Stimulated activated naive CD4-positive, alpha-beta T cell treated with Interleukin-2 at 50 U/mL for 16 hours (primary cell): Measurements from ENCODE around the gene FTCD.
"Not testable (repeated sequence)": the region's sequence is repeated elsewhere in the genome, so short reads cannot be mapped to it uniquely, and the experiment has no call there.

ENCODE experiments used
- DNase-seq: peaks from one replicate; lab custom pipeline; 2025; lab: John Stamatoyannopoulos, UW

Gene FTCD

DNA sequence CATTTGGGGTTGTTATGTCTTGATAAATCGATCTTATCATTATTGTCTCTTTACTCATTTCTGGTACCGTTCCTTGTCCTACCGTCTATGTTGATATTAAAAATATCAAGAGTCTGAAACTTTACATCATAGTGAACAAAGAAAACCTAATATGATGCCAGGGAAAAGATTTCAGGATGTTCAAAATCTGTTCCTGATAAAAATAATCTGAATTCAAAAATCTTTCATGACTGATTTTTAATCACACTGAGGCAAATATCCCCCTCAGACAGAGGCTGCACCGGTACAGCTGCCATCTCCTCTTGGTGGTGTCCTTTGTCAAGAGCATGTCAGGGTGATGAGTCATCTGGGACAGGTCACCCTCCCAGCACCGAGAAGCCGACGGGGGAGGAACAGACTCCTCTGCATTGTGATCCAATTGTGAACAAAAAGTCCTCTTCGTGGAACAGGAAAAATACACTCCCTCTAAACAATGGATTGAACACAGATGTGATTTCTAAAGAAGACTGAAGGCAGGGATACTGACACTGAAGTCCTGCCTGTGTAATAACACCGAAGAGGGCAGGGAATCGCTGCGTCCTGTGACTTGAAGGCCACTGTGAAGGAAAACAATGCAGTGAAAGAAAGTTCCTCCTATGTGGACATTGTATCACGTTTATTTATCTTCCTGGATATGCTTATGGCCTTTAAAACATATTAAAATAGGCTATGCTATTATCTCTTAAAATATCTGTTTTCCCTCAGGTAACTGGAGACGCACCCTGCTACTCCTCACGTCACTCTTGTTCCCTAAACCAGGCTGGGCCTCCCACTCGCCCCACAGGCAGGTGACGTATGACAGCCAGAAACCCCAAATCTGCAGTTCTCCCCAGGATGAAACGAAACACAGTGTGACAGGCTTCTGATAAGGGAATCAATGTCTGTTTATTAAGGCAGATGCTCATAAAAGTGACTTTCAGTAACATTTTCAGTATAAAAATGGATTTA, 33.1 kb upstream of the FTCD start:
- DNase-seq = no peak

DNA sequence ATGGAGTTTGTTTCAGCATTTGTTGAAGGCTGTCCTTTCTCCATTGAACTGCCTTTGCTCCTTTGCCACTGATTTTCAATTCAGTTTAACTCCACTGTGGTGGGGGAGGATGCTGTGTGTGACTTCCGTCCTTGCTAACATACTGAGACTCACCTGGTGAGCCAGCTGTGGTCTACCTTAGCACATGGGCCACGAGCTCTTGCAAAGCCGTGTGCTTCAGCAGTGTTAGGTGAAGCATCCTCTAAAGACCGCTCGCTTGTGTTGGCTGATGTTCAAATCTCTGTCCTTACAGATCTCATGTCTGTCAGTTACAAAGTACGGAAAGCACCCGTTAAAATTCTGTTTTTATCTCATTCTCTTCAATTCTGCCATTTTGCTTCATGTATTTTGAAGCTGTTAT, 32.4 kb upstream of the FTCD start:
- no peak for DNase-seq

DNA sequence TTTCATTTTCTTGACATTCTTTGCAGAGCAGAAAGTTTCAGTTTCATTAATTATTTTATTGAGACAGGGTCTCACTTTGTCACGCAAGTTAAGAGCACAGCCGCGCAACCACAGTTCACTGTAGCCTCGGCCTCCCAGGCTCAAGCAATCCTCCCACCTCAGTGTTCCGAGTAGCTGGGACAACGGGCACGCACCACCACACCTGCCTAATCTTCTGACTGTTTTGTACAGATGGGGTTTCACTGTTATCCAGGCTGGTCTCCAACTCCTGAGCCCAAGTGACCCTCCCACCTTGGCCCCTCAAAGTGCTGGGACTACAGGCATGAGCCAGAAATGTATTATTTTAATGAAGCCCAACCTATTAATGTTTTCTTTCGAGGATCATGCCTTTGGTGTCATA, 31.9 kb upstream of the FTCD start:
- no peak for DNase-seq

DNA sequence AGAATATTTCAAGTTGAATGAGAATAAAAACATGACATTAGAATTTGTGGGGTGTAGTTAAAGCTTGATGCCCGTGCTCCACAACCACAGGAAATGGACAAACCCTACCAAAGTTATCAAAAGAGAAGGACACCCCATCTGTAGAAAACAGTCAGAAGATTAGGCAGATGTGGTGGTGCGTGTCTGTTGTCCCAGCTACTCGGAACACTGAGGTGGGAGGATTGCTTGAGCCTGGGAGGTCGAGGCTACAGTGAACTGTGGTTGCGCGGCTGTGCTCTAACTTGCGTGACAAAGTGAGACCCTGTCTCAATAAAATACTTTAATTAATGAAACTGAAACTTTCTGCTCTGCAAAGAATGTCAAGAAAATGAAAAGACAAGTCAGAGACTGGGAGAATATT, 30.3 kb upstream of the FTCD start:
- no peak for DNase-seq

DNA sequence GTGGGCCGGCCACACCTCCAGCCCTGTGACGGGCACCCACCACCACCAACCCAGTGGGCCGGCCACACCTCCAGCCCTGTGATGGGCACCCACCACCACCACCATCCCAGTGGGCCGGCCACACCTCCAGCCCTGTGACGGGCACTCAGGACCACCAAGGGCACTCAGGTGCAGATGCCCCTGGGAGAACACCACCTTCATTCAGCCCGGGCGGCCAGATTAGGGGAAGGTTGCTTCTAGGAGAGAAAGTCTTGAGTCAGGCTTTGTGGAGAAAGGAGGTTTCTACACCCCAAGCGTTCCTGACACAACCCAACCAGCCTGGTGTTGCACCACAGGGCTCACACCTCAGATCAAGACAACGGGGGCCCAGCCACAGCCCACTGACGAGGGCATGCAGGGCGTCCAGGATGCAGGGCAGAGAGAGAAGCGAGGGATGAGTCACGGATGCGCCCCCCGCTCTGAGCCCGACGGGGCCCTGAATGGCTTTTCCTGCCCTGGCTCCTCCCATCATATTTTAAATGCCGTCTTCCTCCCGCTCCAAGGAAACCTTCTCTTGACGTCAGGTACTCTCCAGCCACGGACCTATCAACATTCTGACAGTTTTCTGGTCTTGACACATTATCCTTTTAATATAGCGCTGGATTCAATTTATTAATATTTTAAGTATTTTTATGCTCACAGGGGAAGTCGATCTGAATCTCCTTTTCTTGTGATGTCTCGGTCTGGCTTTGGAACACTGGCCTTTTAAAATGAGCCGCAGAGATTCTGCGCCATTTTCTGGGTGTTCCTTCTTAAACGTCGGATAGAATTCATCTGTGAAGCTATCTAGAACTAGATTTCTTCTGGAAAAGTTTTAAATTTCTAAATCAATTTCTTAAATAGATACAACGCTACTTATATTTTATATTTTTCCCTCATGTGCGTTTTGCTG, 29.5 kb upstream of the FTCD start:
- DNase-seq = peak; percentile 52

DNA sequence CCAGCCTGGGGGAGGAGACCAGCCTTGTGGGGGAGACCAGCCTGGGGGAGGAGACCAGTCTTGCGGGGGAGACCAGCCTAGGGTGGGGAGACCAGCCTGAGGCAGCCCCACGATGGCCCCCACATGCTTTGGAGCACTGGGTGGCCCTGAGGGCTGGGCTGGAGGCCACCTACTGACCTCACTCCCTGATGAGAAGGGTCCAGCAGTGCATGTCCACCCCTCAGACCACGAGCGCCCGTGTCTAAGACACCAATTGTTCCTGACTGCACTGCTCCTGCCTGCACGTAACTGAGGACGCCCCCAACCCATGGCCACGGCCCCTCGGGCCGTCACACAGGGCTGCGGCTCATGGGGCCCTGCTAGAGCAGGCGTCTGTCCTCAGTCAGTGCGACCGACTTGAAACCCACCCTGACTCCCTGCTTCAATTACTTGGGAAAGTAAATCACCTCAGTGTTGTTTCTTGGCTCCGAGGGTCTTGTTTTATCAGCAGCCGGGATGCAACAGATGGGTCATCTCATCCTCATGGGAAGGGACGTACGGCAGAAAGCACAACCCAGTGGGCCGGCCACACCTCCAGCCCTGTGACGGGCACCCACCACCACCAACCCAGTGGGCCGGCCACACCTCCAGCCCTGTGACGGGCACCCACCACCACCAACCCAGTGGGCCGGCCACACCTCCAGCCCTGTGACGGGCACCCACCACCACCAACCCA, 28.7 kb upstream of the FTCD start, which contains the start of gene SPATC1L:
Gene SPATC1L (minus strand): TSS at position 550 of the 715 bp plus-strand sequence. CDS start 1,643 bp downstream, outside the sequence.
- no peak for DNase-seq

DNA sequence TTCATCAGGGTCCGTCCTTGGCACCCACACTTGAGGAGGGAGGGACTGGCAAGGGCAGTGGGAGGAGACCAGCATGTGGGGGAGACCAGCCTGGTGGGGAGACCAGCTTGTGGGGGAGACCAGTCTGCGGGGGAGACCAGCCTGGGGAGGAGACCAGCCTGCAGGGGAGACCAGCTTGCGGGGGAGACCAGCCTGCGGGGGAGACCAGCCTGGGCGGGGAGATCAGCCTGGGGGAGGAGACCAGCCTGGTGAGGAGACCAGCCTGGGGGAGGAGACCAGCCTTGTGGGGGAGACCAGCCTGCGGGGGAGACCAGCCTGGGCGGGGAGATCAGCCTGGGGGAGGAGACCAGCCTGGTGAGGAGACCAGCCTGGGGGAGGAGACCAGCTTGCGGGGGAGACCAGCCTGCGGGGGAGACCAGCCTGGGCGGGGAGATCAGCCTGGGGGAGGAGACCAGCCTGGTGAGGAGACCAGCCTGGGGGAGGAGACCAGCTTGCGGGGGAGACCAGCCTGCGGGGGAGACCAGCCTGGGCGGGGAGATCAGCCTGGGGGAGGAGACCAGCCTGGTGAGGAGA, 28.0 kb upstream of the FTCD start:
- DNase-seq = not testable (repeated sequence)

DNA sequence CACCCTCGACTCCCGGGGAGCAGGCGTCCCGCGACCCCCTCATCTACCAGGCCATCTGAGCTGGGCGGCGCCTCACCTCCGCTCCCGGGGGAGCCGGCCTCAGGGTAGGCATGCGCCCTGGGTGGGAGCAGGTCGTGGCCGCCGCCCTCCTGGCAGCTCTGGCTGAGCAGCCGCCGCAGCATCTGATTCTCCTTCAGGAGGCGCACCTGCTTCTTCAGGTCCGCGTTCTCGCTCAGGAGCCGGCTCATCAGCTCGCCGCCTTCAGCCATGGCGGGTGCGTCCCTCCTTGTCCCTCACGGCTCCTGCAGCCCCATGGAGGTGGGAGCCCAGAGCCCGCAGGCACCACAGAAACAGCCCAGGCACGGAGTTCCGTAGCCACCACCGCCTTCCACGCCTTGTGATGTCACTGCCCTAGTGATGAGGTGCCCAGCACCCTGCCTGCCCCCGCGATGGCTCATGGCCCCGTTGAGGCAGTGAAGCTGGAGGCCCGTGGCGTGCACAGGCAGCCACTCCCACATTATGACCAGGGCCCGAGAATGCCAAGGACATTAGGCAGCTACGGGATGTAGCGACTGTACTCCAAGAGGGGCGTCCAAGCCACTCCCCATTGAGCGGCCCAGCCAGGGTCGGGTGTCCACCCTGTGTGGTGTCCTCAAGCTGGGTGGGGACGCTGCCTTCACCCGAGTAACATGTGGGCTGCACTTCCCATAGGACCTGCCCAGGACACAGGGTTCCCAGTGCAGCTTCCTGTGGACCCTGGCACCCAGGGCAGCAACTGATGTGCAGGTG, 27.4 kb upstream of the FTCD start:
- no peak for DNase-seq

DNA sequence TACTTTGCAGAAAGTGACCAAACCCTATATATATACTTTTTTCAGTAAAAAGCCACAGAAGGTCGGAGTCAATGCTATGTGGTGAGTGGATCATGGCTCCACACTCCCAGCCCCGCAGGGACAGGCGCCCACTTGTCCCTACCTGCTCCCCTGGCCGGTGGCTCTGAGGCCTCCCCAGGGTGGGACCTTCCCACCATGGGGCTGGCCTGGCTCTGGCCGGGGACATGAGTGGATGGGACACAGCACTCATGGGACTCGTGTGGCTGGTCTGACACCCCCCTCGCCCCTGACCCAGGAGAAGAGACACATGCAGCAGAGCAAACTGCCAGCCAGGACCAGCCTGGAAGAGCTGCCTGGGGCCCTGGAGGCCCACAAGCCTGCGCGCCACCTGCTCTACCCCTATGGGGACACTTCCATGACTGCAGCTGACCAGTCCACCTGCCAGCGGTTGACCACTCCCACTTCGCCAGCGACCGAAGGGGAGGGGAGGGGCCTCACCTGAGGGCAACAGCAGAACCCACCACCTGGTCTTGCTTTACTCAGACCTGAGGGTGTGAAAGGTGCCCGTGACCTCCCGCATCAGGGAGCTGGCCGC, 26.7 kb upstream of the FTCD start:
- no peak for DNase-seq

DNA sequence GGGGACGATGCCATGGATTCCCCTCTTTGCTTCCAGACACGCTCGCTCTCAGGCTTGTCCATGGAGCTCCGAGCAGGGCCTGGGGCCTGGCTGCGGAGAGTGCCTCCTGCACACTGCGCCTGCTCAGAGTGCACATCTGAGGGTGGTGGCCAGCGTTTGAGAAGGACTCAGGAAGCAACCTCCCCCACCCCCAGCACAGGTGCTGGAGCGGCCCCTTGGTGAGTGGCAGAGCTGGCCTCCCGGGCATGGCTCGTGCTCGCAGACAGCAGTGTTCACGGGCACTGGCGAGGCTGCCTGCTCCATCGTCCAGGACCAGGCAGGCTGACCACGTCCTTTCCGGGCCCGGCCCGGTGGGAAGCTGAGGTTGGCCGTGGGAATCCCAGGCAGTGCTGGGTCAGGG, 26.1 kb upstream of the FTCD start:
- DNase-seq = no peak

DNA sequence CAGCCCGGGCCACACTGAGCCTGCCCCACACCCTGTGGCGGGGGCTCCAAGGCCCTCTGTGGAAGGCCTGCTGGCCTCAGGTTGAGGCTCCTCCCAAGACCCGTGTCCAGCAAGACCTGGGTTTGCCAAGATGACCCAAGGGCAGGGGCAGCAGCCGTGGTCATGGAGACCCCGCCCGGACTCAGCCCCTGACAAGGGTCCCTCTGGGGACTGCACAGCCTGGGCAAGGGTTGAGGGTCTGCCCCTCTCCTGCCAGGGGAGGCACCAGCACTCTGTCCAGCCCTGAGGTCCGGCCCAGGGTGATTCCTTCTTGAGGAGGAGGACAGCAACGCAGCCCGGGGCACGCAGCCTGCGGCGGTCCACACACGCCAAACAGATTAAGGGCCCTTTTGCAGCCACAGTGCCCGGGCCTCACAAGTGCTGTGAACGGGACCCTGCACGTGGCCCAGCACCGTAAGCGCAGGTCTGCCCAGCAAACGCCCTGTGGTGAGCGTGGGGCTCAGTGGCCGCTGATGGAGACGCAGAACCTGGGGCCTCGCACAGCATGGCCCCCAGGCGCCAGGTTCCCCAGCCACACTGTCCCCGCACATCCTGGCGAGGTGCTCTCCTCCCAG, 25.5 kb upstream of the FTCD start:
- DNase-seq = no peak

DNA sequence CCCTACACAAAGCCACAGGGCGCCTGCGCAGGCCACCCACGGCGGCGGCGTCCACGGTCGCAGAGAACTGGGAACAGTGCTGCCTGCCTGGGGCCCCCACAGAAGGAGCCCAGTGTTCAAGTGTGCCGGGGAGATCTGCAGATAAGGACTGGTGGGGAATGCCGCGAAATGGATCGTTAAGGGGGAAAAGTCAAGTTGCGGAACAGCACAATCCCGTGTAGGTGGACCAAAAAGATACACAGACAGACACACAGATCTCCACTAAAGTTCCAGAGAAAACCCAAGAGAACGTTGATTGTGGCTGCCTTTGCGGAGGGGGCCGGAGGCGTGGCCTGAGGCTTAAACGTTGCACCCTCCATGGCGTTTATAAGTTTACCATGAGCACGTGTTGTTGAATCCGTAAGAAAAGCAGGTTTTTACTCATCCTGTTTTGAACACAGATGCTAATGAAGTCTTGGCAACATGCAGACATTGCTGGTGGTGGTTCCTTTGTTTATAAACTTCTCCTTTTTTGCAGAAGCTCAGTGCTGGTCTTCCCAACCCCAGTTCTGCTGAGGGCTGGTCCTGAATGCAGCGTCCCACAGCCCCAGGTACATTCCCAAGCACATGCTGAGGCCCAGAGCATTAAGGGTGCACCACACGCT, 24.8 kb upstream of the FTCD start:
- DNase-seq = no peak

DNA sequence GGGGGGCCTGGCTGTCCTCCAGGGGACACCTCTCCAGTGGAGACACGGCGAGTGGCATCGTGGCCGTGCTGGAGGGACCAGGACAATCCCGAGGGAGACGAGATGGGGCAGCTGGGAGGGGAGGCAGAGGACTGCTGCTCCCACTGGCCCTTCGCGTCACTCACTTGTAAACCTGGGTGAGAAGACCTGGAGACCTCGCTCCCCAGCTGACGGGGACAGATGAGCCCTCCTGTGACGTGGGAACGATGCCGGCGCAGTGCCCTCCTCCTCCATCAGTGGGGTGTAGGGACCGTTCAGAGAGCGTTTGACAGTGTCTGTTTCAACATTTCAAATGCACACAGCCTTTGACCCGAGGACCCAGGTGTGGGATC, 24.3 kb upstream of the FTCD start:
- no peak for DNase-seq

DNA sequence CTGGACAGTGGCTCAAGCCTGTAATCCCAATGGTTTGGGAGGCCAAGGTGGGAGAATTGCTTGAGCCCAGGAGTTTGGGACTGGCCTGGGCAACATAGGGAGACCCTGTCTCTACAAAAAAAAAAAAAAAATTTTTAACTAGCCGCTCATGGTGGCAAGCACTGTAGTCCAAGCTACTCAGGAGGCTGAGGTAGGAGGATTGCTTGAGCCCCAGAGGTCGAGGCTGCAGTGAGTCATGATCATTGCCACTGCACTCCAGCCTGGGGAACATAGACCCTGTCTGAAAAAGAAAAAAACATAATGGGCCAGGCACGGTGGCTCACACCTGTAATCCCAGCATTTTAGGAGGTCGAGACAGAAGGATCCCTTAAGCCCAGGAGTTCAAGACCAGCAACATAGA, 23.6 kb upstream of the FTCD start:
- DNase-seq = no peak

DNA sequence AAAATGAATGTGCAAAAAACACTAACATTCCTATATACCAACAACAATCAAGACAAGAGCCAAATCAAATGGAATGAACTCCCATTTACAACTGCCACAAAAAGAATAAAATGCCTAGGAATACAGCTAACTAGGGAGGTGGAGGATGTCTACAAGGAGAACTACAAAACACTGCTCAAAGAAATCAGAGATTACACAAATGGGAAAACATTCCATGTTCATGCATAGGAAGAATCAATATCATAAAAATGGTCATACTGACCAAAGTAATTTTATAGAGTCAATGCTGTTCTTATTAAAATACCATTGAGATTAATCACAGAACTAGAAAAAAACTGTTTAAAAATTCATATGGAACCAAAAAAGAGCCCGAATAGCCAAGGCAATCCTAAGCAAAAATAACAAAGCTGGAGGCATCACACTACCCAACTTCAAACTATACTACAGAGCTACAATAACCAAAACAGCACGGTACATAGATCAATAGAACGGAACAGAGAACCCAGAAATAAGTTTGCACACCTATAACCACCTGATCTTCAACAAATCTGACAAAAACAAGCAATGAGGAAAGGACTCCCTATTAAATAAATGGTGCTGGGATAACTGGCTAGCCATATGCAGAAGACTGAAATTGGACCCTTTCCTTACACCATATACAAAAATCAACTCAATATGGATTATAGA, 21.2 kb upstream of the FTCD start:
- not testable (repeated sequence) for DNase-seq

DNA sequence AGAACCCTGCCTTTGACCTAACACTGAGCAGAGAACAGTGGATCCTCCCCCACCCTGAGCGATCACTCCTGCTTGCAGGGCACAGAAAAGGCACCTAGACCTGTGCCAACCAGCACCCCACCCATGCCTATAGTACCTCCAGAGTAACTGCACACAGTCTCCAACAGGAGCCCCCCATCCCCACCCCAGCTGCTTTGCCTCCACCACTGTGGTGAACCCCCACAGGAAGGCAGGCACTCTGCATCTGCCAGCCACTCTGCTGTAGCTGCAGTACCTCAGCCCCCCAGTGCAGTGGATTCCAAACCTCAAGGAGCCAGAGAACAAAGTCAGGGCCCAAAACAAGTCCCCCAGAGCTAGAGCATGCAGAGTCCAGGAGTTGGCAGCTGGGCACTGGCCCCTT, 18.2 kb upstream of the FTCD start:
- DNase-seq = no peak

DNA sequence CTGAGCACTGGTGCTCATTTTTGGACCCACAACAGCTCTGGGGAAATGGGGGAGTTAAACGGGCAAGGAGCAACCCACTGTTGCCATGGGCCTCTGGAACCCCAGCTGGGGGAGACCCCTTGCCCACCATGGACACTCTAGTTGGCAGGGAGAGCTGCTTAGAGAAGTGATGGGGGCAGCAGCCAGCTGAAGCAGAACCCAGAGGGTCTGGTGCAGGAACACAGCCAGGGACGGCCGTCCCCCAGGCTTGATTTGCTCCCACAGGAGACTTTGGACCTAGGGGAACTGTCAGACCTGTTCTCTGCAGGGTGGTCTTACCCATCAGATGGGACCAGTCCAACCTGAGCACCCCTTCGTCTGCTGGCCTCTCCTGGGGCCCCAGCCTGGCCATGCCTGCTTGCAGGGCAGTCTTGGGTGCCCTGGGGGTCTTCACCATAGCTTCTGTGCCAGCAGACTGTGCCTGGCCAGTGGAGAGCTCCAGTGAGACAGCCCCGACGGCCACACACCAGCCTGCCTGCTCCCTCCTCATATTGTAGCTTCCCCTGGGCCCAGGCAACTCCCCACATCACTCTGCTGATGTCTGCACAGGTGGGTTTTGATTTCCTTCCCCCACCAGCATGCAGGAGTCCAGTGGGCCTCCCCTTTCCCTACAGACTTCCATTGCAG, 17.6 kb upstream of the FTCD start:
- DNase-seq = no peak
